ENCODE results near the gene MTHFD1L.

GRCh38 chr6:151136141-151136755 is 270.7 kb downstream of the MTHFD1L start:
- TF ChIP-seq CTCF (IDR thresholded peaks at IDR 0.05; ENCODE audit: insufficient read depth, low read length, poor library complexity, severe bottlenecking) (no peak), EZH2phosphoT487 (conservative IDR thresholded peaks at IDR 0.05; ENCODE audit: low read length) (no peak)

All from SU-DHL-6 (cell line).